Muscle of leg (tissue), 11 donors: ENCODE measurements around the gene ATAD2B. TPM values are rescaled to one million over a fixed set of nuclear protein-coding genes. Genes with fewer than 3 reads are reported as not detected.
"Not testable (repeated sequence)": the region's sequence is repeated elsewhere in the genome, so short reads cannot be mapped to it uniquely, and the experiment has no call there.

Source experiments
- DNase-seq: peaks from one replicate; pipeline ENCODE4 v3.0.0; 2013
- H3K27ac ChIP-seq: one replicate; pipeline ENCODE4 v1.5.1; 2013; ENCODE audit warnings: mild to moderate bottlenecking, low read length, control low read depth
- H3K27me3 ChIP-seq: one replicate; pipeline ENCODE4 v1.6.1; 2013; ENCODE audit warnings: low read length; ENCODE audit not compliant: control insufficient read depth, insufficient read depth
- H3K36me3 ChIP-seq: one replicate; pipeline ENCODE4 v1.6.1; 2013; ENCODE audit warnings: low read length; ENCODE audit not compliant: control insufficient read depth, insufficient read depth
- H3K4me1 ChIP-seq: one replicate; pipeline ENCODE4 v1.6.1; 2013; ENCODE audit warnings: low read length; ENCODE audit not compliant: control insufficient read depth, insufficient read depth
- H3K4me3 ChIP-seq: one replicate; pipeline ENCODE4 v1.5.1; 2013; ENCODE audit warnings: low read length, control low read depth
- H3K9me3 ChIP-seq: replicated peaks from 2 replicates; pipeline ENCODE4 v1.6.1; 2013; ENCODE audit warnings: low read depth, low read length; ENCODE audit not compliant: control insufficient read depth
- WGBS: methylation state at CpG from one replicate; pipeline ENCODE4 v1.1.5; 2013; ENCODE audit warnings: missing lambda C conversion rate; ENCODE audit not compliant: insufficient coverage; 5-methylcytosine and 5-hydroxymethylcytosine counted together
- polyA plus RNA-seq, 8 donors: library from polyadenylated mRNA; unstranded; fragments of 120-200 nt; gene quantifications; one replicate each; pipeline versions ENCODE4 v1.2.1 to v1.2.3, GENCODE V29; 2013; ENCODE audit warnings: inconsistent platforms in 1 of 8, low replicate concordance in 1 of 8; ENCODE audit not compliant: insufficient read length in 8 of 8, insufficient read depth in 1 of 8
- total RNA-seq: library from RNA; stranded (reverse); fragments of 120-200 nt; gene quantifications from one replicate; pipeline ENCODE4 v1.2.4, GENCODE V29; 2013

ATAD2B gene
- total and polyA plus RNA-seq, 9 donors, result 10.2 to 17.6 (median 11.8) TPM

- WGBS, result no CpG with 5 or more reads among the region's 5 CpGs
- Histone ChIP-seq H3K4me1 (no peaks in the 10 kb centered on the region), H3K4me3 (no peak overlapping the region), H3K27me3 (no peaks in the 10 kb centered on the region), H3K36me3 (no peaks in the 10 kb centered on the region), H3K9me3 (no peaks in the 10 kb centered on the region), H3K27ac (no peak overlapping the region)
- DNase-seq, result peak; percentile 33
These were observed 123.5 kb downstream of the ATAD2B start for GRCh38 chr2:23803264-23803964.

- no peak for DNase-seq
- Histone ChIP-seq H3K9me3 (no peaks in the 10 kb centered on the region), H3K27me3 (no peaks in the 10 kb centered on the region), H3K36me3 (no peaks in the 10 kb centered on the region), H3K4me3 (no peak overlapping the region), H3K4me1 (no peaks in the 10 kb centered on the region), H3K27ac (no peak overlapping the region)
- WGBS, result no CpG with 5 or more reads among the region's 1 CpG
These were observed 125.5 kb downstream of the ATAD2B start for GRCh38 chr2:23801396-23801795.

GRCh38 chr2:23794234-23794633 is 132.7 kb downstream of the ATAD2B start:
- Histone ChIP-seq H3K27ac (no peak overlapping the region), H3K9me3 (no peaks in the 10 kb centered on the region), H3K4me3 (no peak overlapping the region), H3K27me3 (no peaks in the 10 kb centered on the region), H3K36me3 (no peaks in the 10 kb centered on the region), H3K4me1 (no peaks in the 10 kb centered on the region)
- DNase-seq, result no peak
- 100% methylated on average over 1 of the region's 1 CpG for WGBS

- Histone ChIP-seq H3K9me3 (no peaks in the 10 kb centered on the region), H3K36me3 (no peaks in the 10 kb centered on the region), H3K27me3 (no peaks in the 10 kb centered on the region), H3K4me3 (no peak overlapping the region), H3K27ac (no peak overlapping the region), H3K4me1 (no peaks in the 10 kb centered on the region)
- no CpG with 5 or more reads among the region's 2 CpGs for WGBS
- no peak for DNase-seq
These were observed 133.4 kb downstream of the ATAD2B start for GRCh38 chr2:23793476-23793875.

- Histone ChIP-seq H3K27ac (no peak overlapping the region), H3K4me1 (no peaks in the 10 kb centered on the region), H3K27me3 (no peaks in the 10 kb centered on the region), H3K36me3 (peaks cover 5% of the 10 kb centered on the region), H3K4me3 (no peak overlapping the region), H3K9me3 (no peaks in the 10 kb centered on the region)
- DNase-seq, result no peak
These were observed 135.9 kb downstream of the ATAD2B start for GRCh38 chr2:23791030-23791429.

GRCh38 chr2:23789012-23789411 is 137.9 kb downstream of the ATAD2B start:
- no peak overlapping the region for H3K4me3 ChIP-seq
- peaks cover 8% of the 10 kb centered on the region for H3K36me3 ChIP-seq
- H3K27ac ChIP-seq, result no peak overlapping the region
- H3K27me3 ChIP-seq, result no peaks in the 10 kb centered on the region
- no peaks in the 10 kb centered on the region for H3K9me3 ChIP-seq
- no peak for DNase-seq
- no peaks in the 10 kb centered on the region for H3K4me1 ChIP-seq
- WGBS, result 100% methylated on average over 1 of the region's 1 CpG

- Histone ChIP-seq H3K36me3 (peaks cover 8% of the 10 kb centered on the region), H3K9me3 (no peaks in the 10 kb centered on the region), H3K27me3 (no peaks in the 10 kb centered on the region), H3K4me3 (no peak overlapping the region), H3K4me1 (no peaks in the 10 kb centered on the region), H3K27ac (no peak overlapping the region)
- no CpG with 5 or more reads among the region's 1 CpG for WGBS
- no peak for DNase-seq
These were observed 138.8 kb downstream of the ATAD2B start for GRCh38 chr2:23788100-23788499.

DNA sequence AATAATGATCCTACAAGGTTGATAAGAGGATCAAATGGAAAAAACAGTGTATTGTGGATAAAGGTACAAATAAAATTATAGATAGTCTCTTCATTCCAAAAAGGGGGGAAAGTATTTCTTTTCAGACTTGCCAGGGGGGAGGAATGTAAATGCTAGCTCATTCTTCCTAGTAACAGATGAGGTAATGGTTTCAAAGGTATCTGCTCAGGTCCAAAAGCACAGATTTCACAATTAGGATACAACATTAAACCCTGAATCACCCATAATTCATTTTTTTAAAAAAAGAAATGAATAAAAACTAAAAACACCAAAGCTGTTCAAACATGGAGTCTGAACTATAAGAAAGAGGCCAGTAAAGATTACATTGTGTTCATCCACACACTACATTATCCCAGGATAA is 142.0 kb downstream of the ATAD2B start:
- DNase-seq, result no peak
- Histone ChIP-seq H3K4me3 (no peak overlapping the region), H3K36me3 (peaks cover 11% of the 10 kb centered on the region), H3K4me1 (no peaks in the 10 kb centered on the region), H3K9me3 (no peaks in the 10 kb centered on the region), H3K27me3 (no peaks in the 10 kb centered on the region), H3K27ac (no peak overlapping the region)

DNA sequence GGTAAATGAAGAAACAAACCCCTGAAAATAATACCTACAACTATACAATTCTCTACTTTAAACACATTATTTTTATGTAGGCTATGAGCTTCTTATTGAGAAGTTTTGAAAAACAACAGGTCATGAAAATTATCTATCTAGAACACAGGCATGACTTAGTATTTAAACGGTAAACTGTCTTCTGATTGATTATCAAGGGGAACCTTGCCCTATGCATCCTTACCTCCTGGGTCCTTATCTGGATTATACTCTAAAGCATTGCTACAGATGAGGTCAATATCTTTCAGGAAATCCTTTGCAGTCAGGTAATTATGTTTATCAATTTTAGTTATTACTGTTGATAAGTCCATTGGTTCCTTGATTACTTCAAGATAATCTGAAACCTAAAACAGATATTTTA is 144.3 kb downstream of the ATAD2B start:
- H3K27ac ChIP-seq, result no peak overlapping the region
- no peak overlapping the region for H3K4me3 ChIP-seq
- no peaks in the 10 kb centered on the region for H3K9me3 ChIP-seq
- no CpG with 5 or more reads among the region's 1 CpG for WGBS
- peaks cover 12% of the 10 kb centered on the region for H3K36me3 ChIP-seq
- no peaks in the 10 kb centered on the region for H3K4me1 ChIP-seq
- H3K27me3 ChIP-seq, result no peaks in the 10 kb centered on the region
- DNase-seq, result no peak

DNA sequence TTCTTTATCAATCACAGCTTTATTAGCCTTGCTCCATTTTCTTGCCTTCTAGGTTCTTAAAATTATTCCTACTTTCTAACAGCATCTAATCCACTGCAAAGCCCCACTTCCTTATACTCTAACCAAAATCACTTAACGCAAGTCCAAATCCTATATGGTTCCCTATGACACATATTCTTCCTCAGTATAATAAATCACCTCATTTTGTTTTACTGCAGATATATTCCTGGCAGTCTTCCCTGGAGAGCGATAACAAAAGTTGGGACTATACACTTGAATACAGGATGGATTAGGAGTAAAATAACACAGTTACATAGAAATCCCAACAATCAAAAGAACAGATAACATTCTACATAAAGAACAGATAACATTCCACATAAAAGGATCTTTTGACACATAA is 144.8 kb downstream of the ATAD2B start:
- Histone ChIP-seq H3K4me3 (no peak overlapping the region), H3K4me1 (no peaks in the 10 kb centered on the region), H3K27me3 (no peaks in the 10 kb centered on the region), H3K9me3 (no peaks in the 10 kb centered on the region), H3K36me3 (peaks cover 12% of the 10 kb centered on the region), H3K27ac (no peak overlapping the region)
- no peak for DNase-seq
- no CpG with 5 or more reads among the region's 2 CpGs for WGBS

GRCh38 chr2:23780465-23780864 is 146.5 kb downstream of the ATAD2B start:
- H3K27me3 ChIP-seq, H3K27ac ChIP-seq, DNase-seq, H3K4me1 ChIP-seq, H3K9me3 ChIP-seq, H3K36me3 ChIP-seq, H3K4me3 ChIP-seq: not testable (repeated sequence)
- WGBS, result 92% methylated on average over 3 of the region's 10 CpGs
